ENCODE results near the gene RPL39L. TPM values are rescaled to one million over a fixed set of nuclear protein-coding genes. Genes with fewer than 3 reads are reported as not detected.
A peak's percentile ranks its signal among the peaks of the same experiment; 100 is the strongest.

The RPL39L gene
- total RNA-seq, 1 donor: 7.6 TPM

DNA sequence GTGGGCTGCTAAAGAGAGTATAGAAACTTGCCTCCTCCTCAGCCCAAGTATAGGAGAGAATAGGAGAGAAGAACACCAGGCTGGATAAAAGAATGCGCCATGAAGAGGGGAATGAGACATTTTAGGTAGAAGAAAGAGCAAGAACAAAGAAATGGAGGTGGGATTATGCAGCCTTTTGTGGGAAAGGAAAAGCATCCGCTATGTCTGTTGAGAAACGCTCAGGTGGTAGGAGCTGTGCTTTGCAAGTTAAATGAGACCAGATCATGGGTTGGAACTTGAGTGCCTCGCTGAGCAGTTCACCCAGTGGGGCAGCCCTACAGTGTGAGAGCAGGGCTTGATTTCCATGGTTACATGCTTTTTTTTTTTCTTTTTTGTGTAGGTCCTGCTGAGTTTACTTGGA lies 46.5 kb upstream of the RPL39L start:
- Histone ChIP-seq H3K4me2 (ENCODE audit: insufficient read depth, low read length) (no peak overlapping the region), H2AFZ (ENCODE audit: low read length) (no peak overlapping the region), H3K4me1 (ENCODE audit: insufficient read depth, low read length) (peaks cover 23% of the 10 kb centered on the region), H3K27me3 (ENCODE audit: insufficient read depth, low read length) (no peaks in the 10 kb centered on the region), H3K27ac (ENCODE audit: low read depth, low read length) (no peak overlapping the region), H3K79me2 (ENCODE audit: insufficient read depth, low read length) (no peaks in the 10 kb centered on the region), H4K20me1 (ENCODE audit: insufficient read depth, low read length) (no peaks in the 10 kb centered on the region), H3K9me3 (ENCODE audit: low read depth, low read length) (no peaks in the 10 kb centered on the region), H3K36me3 (ENCODE audit: insufficient read depth, low read length) (no peaks in the 10 kb centered on the region), H3K4me3 (ENCODE audit: insufficient read depth, low read length) (no peak overlapping the region)
- TF ChIP-seq, protein P1, sequence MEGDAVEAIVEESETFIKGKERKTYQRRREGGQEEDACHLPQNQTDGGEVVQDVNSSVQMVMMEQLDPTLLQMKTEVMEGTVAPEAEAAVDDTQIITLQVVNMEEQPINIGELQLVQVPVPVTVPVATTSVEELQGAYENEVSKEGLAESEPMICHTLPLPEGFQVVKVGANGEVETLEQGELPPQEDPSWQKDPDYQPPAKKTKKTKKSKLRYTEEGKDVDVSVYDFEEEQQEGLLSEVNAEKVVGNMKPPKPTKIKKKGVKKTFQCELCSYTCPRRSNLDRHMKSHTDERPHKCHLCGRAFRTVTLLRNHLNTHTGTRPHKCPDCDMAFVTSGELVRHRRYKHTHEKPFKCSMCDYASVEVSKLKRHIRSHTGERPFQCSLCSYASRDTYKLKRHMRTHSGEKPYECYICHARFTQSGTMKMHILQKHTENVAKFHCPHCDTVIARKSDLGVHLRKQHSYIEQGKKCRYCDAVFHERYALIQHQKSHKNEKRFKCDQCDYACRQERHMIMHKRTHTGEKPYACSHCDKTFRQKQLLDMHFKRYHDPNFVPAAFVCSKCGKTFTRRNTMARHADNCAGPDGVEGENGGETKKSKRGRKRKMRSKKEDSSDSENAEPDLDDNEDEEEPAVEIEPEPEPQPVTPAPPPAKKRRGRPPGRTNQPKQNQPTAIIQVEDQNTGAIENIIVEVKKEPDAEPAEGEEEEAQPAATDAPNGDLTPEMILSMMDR (IDR thresholded peaks at IDR 0.05; ENCODE audit: extremely low read depth, low read depth, low read length): no peak
- DNase-seq (ENCODE audit: insufficient read length, low spot score, missing footprints): no peak

DNA sequence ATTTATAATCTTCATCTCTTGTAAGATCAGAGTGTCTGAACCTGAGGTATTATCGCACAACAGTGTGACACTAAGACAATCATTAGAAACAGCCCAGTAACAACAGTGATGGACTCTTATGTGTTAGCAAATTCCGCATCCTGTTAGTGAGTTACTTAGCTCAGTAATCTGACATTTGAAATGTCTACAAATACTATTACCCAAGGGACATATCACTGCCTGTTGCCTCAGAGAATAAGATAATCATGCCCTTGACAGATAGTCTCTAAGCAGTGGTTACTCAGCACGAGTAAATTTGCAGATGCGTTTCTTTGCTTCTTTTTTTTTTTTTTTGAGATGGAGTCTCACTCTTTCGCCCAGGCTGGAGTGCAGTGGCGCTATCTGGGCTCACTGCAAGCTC lies 44.6 kb upstream of the RPL39L start:
- TF ChIP-seq, protein P1 (IDR thresholded peaks at IDR 0.05; ENCODE audit: extremely low read depth, low read depth, low read length): no peak
- H3K9me3 ChIP-seq (ENCODE audit: low read depth, low read length): no peaks in the 10 kb centered on the region
- H3K27ac ChIP-seq (ENCODE audit: low read depth, low read length): no peak overlapping the region
- no peak for DNase-seq (ENCODE audit: insufficient read length, low spot score, missing footprints)
- H3K27me3 ChIP-seq (ENCODE audit: insufficient read depth, low read length): no peaks in the 10 kb centered on the region
- no peak overlapping the region for H2AFZ ChIP-seq (ENCODE audit: low read length)
- H3K36me3 ChIP-seq (ENCODE audit: insufficient read depth, low read length): no peaks in the 10 kb centered on the region
- H4K20me1 ChIP-seq (ENCODE audit: insufficient read depth, low read length): no peaks in the 10 kb centered on the region
- H3K79me2 ChIP-seq (ENCODE audit: insufficient read depth, low read length): no peaks in the 10 kb centered on the region
- H3K4me1 ChIP-seq (ENCODE audit: insufficient read depth, low read length): peaks cover 23% of the 10 kb centered on the region
- H3K4me3 ChIP-seq (ENCODE audit: insufficient read depth, low read length): no peak overlapping the region
- H3K4me2 ChIP-seq (ENCODE audit: insufficient read depth, low read length): no peak overlapping the region

DNA sequence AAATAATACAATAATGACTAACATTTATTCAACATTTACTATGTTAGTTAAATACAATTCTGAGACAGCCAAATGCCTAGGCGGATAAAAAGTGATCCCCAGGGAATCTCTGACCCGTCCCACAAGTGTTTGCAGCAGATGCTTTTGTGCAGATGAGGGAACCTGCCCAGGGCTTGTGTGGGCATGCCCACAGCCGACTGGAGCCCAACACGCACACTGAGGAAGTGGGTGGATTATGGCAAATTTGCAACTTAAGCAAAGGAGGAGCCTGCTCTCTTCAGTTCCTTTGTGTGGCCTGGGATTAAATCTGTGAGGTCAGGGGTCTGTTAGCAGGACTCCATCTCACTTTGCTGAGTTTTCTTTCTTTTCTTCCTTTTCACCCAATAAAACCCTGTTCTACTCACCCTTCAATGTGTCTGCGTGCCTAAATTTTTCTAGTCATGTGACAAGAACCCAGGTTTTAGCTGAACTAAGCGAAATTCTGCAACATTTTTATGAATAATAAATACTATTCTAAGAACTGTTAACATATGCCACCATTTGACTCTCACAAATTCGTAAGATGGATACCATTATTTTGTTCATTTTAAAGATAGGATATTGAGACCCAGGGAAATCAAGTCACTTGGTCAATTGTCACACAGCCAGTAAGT lies 44.0 kb upstream of the RPL39L start:
- peak overlapping the region; percentile 21 for H2AFZ ChIP-seq (ENCODE audit: low read length)
- TF ChIP-seq, protein P1 (IDR thresholded peaks at IDR 0.05; ENCODE audit: extremely low read depth, low read depth, low read length): no peak
- H4K20me1 ChIP-seq (ENCODE audit: insufficient read depth, low read length): no peaks in the 10 kb centered on the region
- H3K79me2 ChIP-seq (ENCODE audit: insufficient read depth, low read length): no peaks in the 10 kb centered on the region
- peak overlapping the region; percentile 30 for H3K27ac ChIP-seq (ENCODE audit: low read depth, low read length)
- H3K4me2 ChIP-seq (ENCODE audit: insufficient read depth, low read length): no peak overlapping the region
- H3K36me3 ChIP-seq (ENCODE audit: insufficient read depth, low read length): no peaks in the 10 kb centered on the region
- H3K27me3 ChIP-seq (ENCODE audit: insufficient read depth, low read length): no peaks in the 10 kb centered on the region
- no peaks in the 10 kb centered on the region for H3K9me3 ChIP-seq (ENCODE audit: low read depth, low read length)
- H3K4me3 ChIP-seq (ENCODE audit: insufficient read depth, low read length): no peak overlapping the region
- DNase-seq (ENCODE audit: insufficient read length, low spot score, missing footprints): peak; percentile 89
- H3K4me1 ChIP-seq (ENCODE audit: insufficient read depth, low read length): peaks cover 23% of the 10 kb centered on the region

DNA sequence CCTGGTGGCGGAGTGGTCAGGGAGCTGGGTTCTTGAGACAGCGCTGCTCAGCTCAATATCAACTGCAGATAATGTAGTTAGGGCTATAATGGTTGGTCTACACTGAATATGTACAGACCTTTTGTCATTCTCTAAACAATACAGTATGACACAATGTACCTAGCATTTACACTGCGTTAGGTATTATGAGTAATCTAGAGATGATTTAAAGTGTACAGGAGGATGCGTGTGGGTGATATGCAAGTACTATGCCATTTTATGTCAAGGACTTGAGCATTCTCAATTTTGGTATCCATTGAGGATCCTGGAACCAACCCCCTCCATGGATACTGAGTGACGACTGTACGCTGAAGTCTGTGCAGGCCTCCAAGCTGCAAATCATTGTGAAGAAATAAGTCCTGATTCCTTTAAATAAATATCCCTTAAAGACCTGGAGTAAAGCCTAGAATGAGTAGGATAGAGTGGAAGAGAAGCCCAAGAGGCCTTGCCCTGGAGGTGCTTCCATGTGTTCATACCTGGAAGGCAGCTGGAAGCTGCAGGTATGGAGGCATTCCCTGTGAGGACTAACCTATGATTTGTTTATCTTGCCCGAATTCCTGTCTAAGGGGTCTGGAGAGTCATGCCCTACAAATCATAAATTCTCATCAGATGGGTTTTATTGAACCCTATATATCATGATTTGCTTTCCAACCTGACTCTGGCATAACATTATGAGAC lies 42.3 kb upstream of the RPL39L start:
- Histone ChIP-seq H3K4me2 (ENCODE audit: insufficient read depth, low read length) (no peak overlapping the region), H3K79me2 (ENCODE audit: insufficient read depth, low read length) (no peaks in the 10 kb centered on the region), H3K9me3 (ENCODE audit: low read depth, low read length) (no peaks in the 10 kb centered on the region), H3K27ac (ENCODE audit: low read depth, low read length) (no peak overlapping the region), H3K27me3 (ENCODE audit: insufficient read depth, low read length) (no peaks in the 10 kb centered on the region), H3K4me1 (ENCODE audit: insufficient read depth, low read length) (peaks cover 14% of the 10 kb centered on the region), H3K4me3 (ENCODE audit: insufficient read depth, low read length) (no peak overlapping the region), H2AFZ (ENCODE audit: low read length) (no peak overlapping the region), H3K36me3 (ENCODE audit: insufficient read depth, low read length) (no peaks in the 10 kb centered on the region), H4K20me1 (ENCODE audit: insufficient read depth, low read length) (no peaks in the 10 kb centered on the region)
- TF ChIP-seq, protein P1 (IDR thresholded peaks at IDR 0.05; ENCODE audit: extremely low read depth, low read depth, low read length): no peak
- no peak for DNase-seq (ENCODE audit: insufficient read length, low spot score, missing footprints)

All from osteoblast (primary cell).